Stromal cell of bone marrow (primary cell): ENCODE data around the gene RIPK4.
"Not testable (repeated sequence)": the region's sequence is repeated elsewhere in the genome, so short reads cannot be mapped to it uniquely, and the experiment has no call there.

Source experiments
- DNase-seq: peaks from one replicate; pipeline ENCODE4 v3.0.0-alpha.2; 2012; ENCODE audit warnings: low read depth

The RIPK4 gene

GRCh38 chr21:41737651-41738324 lies 29.1 kb downstream of the RIPK4 start:
- no peak for DNase-seq

GRCh38 chr21:41736423-41736822 lies 30.4 kb downstream of the RIPK4 start:
- no peak for DNase-seq

DNA sequence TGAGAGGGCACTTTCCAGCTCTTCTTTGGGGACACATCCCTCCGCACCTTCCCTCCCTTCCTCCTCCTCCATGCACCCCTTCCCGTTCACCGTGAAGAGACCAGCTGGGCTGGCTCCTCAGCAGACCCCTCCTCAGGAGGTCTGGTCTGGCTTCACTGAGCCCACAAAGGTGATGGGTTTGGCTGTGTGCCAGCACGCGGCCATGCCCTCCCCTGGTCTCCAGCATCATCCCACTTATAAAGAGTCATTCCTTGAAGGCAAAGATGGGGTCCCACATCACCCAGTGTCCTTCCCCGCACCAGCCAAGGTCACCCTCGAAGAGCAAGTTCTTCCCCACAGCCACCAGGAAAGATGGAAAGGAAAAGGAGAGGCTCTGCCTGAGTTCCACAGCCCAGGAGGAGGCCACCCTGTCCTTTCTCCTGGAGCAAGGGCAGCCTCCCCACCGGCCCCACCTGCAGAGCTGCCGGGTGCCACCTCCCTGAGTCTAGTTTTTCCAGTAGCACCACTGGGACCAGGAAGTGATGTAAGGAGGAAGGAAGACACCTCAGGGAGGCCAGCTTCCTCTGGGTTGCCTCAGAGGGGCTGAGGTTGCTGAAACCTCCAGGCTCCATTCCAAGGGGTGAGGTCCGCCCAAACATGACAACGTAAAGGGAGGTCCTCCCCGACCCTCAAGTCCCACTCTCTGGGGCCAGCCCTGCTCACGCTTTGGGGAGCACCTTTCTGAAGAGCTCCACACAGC lies 32.7 kb downstream of the RIPK4 start:
- DNase-seq: no peak

GRCh38 chr21:41731081-41731480 lies 35.8 kb downstream of the RIPK4 start:
- DNase-seq: no peak

DNA sequence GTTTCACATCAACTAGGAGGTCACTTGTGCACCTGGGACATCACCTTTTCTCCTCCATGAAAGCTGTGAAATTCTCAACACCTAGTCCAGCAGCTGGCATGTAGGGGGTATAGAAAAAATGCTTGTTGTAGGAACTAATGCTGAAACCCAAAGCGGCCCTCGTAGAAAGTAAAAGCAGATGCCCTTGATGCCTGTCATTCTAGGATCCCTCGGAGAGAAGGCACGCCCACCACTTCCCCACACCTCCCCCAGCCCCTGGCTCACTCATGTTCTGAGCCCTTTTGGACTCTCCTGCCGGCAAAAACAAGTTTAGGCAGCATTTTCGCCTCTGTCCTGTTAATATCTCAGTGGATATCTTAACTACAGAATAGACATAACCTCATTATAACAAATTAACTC lies 36.5 kb downstream of the RIPK4 start:
- no peak for DNase-seq

DNA sequence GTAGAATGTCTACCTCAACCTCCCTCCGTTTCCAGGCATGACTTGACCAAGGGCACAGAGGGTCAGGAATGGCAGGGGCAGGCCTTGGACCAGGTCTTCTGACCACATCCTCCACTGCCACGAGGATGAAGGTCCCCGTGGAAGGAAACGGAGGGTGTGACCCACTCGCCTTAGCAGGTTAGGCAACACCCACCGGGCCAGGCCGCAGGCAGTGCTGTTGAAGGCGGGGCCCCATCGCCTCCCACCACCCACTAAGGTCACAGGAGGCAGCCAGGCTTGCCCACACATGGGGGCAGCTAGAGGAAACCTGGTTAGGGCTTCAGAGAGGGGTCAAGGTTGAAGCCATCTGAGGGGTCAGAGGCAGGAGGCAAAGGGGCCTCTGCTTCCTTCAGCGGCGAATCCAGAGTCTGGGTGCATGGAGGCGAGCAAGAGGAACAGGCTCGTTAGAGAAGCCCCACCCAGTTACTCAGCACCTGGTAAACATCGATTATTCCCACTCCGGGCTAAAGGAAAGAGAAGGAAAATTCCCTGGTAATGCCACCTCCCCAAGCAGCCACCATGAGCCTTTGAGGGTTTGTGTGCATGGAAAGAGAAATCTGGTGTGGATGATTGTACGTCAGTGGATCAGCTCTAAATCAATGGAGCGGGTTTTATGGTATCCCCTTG lies 37.0 kb downstream of the RIPK4 start:
- no peak for DNase-seq

DNA sequence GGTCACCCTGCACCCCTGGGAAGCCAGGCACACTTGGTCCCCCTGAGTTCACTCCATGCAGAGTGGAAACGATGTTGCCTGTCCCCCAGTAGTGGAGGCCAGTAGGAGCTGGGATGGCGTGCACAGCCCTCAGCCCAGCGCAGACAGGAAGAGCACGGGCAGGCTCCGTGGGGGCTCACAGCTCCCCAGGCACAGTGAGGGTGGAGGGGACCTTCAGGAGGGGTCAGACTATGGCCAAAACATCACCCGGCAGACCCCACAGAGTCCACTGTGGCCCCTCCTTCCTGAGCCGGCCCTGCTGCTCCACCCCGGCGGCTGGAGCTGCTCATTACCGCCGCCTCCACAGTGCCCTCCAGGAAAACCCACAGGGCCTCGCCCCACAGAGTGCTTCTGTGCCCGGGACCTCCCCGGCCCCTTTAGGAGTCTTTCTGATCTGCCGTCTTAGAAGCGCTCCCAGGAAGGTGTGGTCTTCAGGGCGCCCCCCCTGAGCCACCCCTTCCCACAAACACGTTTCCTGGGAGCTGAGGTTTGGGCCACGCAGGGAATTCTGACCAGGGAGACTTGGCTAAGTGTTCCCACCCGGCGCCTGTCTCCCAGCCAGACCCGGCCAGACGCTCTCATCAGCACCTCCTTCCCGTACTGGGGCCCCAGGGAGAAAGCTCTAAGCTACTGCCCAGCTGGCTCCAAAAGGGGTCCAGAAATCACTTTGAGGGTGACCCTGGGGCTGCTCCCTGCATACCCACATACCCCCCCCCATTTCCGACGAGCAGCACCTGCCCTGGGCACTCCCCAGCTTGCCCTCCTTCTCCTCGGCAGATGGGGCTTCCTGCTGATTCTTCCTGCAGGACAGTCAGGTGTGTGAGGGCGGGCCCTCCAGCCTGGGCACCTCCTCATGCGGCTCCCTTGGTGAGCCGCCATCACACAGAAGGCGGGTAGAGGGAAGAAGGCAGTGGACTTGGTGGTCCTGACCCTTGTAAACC lies 38.8 kb downstream of the RIPK4 start:
- DNase-seq: no peak

DNA sequence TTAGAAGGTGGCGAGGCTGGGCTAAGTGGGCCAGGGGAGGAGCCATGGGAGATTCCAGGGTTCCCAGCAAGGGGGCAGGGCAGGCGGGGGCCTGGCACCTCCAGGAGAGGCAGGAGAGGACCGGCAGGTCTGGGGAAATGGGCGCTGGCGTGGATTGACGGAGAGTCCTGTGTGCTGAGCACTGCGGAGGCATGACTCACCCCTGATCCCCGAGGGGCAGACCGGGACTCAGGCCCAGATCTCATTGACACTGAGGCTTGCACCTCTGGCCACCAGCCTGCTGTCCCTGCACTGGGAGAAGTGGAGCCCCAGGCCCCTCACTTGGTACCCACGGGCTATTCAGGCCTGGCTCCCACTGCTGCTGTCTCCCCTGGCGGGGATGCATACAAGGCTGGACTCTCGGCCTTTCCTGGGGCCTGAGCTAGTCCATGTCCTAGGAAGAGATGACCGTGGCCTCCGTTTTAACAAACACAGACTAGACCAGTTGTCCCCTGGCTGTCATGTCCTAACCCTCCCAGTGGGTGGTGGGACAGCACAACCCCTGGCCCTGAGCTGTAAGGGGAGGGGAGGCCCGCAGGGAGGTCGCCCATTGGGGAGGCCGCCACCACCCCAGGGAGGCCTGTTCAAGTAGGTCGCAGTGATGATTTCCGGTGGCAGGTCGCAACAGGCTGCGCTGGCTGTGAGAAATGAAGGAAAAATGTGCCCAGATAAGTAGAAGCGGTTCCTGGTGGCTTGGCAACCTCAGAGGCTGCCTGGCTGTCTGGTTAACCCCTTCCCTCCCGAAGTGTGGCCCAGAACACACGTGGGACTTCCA lies 39.7 kb downstream of the RIPK4 start:
- DNase-seq: peak; percentile 67

- no peak for DNase-seq
Observed at GRCh38 chr21:41726630-41726969, 40.3 kb downstream of the RIPK4 start.

- DNase-seq: no peak
Observed at GRCh38 chr21:41726058-41726558, 40.7 kb downstream of the RIPK4 start.

- DNase-seq: no peak
Observed at GRCh38 chr21:41725421-41726031, 41.3 kb downstream of the RIPK4 start.

GRCh38 chr21:41723835-41724234 lies 43.0 kb downstream of the RIPK4 start:
- DNase-seq: not testable (repeated sequence)

- DNase-seq: no peak
Observed at GRCh38 chr21:41722052-41723018, 44.5 kb downstream of the RIPK4 start.

DNA sequence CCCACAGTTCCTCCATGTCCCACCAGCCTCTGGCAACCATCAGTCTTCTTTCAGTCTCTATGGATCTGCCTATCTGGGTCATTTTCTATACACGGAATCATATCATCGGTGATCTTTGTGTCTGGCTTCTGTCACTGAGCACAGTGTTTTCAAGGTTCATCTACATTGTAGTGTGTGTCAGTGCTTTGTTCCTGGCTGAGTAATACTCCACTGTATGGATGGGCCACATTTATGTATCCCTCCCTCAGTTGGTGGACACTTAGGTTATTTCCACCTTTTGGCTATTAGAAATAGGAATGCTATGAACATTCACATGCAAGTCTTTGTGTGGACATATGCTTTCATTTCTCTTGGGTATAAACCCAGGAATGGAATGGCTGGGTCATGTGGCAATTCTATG lies 46.6 kb downstream of the RIPK4 start:
- no peak for DNase-seq

GRCh38 chr21:41719691-41720090 lies 47.2 kb downstream of the RIPK4 start:
- no peak for DNase-seq

- no peak for DNase-seq
Observed at GRCh38 chr21:41717573-41718330, 49.1 kb downstream of the RIPK4 start.

DNA sequence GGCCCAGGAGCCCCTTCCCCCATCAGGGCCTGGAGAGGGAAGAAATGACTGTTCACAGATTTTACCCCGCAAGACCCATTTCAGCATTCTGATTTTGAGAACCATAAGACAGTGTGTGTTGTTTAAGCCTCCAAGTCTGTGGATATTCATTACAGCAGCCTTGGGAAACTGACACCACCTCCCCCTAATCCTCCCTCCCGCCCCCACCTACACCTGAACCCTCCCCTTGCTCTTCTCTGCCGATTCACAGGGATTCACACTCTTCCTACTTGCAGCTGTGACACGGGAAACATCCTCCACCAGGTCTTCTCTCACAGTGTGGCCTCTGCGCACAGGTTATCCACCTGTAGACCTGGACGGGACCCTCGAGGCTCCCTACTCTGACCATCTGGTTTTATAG lies 50.1 kb downstream of the RIPK4 start:
- no peak for DNase-seq

DNA sequence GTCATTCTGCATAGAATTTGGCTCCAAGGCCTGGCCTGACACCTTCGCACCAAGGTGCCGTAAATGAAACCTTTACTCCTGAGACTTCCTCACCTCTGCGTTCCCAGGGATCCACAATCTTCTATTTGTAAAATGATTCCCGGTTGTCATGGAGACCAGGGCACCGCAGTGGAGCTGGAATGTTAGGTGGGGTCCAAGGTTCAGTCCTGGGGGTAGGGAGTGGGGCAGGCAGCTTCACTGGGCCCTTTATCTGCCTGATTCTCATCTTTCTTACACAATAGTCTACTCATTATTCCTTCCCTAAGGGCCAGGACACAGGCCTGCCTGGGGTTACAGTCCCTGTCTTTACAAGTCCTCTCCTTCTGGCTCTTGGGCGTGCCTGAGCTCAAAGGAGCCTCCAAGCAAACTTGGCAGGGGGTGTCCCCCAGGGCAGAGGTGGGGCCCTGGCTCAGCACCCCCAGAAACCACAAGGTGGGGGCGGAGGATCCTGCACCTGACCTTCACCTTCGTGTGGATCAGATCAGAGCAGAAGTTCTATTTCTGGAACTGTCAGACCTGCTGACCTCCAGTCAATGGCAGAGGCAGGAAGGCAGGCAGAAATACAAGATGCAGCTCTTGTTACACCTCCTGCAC lies 51.1 kb downstream of the RIPK4 start:
- no peak for DNase-seq
